ENCODE results near the gene TLR5. TPM values are rescaled to one million over a fixed set of nuclear protein-coding genes. Genes with fewer than 3 reads are reported as not detected.
A peak's percentile ranks its signal among the peaks of the same experiment; 100 is the strongest.

TLR5 gene
- total and polyA plus RNA-seq, 2 of the 4 experiments (the other 2 are of a cell fraction), result 0.09 to 0.18 TPM

DNA sequence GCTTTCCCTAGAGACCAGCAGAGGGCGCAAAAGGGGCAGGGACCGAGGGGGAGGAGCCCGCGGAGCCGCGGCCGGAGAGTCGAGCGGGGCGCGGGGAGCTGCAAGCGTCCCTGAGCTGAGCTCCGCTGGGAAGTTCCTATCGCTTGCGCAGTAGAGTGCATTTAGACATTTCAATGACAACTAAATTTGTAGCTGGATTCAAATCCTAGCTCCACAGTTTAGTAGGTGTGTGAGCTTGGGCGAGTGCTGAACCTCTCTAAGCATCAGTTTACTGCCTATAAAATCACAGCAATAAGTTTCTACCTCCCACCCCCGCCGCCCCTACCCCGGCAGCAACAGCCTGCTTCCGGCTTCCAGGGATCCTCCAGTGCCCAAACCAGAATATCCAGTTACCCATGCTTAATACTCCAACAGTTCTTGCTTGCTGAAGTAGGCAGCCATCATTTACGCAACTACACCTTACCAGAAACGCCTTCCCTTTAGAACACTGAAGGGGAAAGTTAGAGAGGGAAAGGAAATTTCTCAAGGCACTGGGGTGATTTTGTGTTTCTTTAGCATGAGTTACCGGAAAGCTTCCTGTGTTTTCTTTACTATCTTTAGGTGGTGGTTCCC lies 9.1 kb downstream of the TLR5 start:
- Histone ChIP-seq H3K4me2 (ENCODE audit: low read depth, low read length) (peak overlapping the region; percentile 70), H3K56ac (ENCODE audit: extremely low read depth, insufficient read depth, low read length) (no peak overlapping the region), H2BK120ac (ENCODE audit: low read depth, low read length) (no peak overlapping the region), H2AK9ac (replicated peaks; ENCODE audit: low read depth, low read length, poor library complexity) (no peak overlapping the region), H4K91ac (ENCODE audit: insufficient read depth, low read depth, low read length) (no peak overlapping the region), H3K23ac (ENCODE audit: low read depth, low read length) (no peak overlapping the region), H3K4ac (ENCODE audit: low read depth, low read length) (no peak overlapping the region), H3K9ac (ENCODE audit: low read depth, low read length) (no peak overlapping the region), H3K14ac (replicated peaks; ENCODE audit: low read depth, low read length) (no peak overlapping the region), H3K9me3 (ENCODE audit: control insufficient read depth, insufficient read depth, low read length) (no peaks in the 10 kb centered on the region), H2BK5ac (ENCODE audit: low read depth, low read length, poor library complexity, severe bottlenecking) (no peak overlapping the region), H4K20me1 (ENCODE audit: insufficient read depth, low read length) (no peaks in the 10 kb centered on the region), H3K18ac (ENCODE audit: low read depth, low read length) (no peak overlapping the region), H4K5ac (ENCODE audit: low read depth, low read length) (no peak overlapping the region), H3K27me3 (ENCODE audit: control insufficient read depth, insufficient read depth, low read length) (peaks cover 36% of the 10 kb centered on the region), H3K36me3 (ENCODE audit: control insufficient read depth, insufficient read depth, low read length) (no peaks in the 10 kb centered on the region), H2BK20ac (ENCODE audit: low read depth, low read length) (no peak overlapping the region), H3K4me1 (ENCODE audit: control insufficient read depth, insufficient read depth, low read length) (no peaks in the 10 kb centered on the region; the same call in 1 of the 2 replicates), H4K8ac (ENCODE audit: low read depth in 2 of 2, low read length in 2 of 2) (no peak overlapping the region), H2AK5ac (ENCODE audit: low read depth, low read length) (no peak overlapping the region), H3K4me3 (ENCODE audit: insufficient read depth, low read depth, low read length) (peak overlapping the region; percentile 17; the same call in 1 of the 2 replicates), H2AFZ (replicated peaks; ENCODE audit: low read length, poor library complexity) (peak overlapping the region; percentile 75), H3K79me1 (ENCODE audit: low read depth in 1 of 2, low read length in 2 of 2) (no peaks in the 10 kb centered on the region), H3K9me1 (ENCODE audit: insufficient read depth, low read length) (no peaks in the 10 kb centered on the region), H2BK15ac (ENCODE audit: low read depth, low read length) (no peak overlapping the region), H3K27ac (ENCODE audit: insufficient read depth, low read length) (no peak overlapping the region)
- DNase-seq (peak; percentile 78), ATAC-seq (ENCODE audit: low read depth) (peak; percentile 97)
- ChIA-PET CTCF (interaction anchor here (0.5 to 2.4 kb wide), 27 partner anchors 10 to 1058 kb away, joined by 3 to 35 read pairs (median 3); partner anchors contain the start of genes SUSD4 and TLR5), POLR2A (ENCODE audit: unreplicated experiment) (no interaction called here)
- in situ Hi-C loops (cut with MboI; ENCODE audit: low sequenced_read_pairs) (no loop called here), dilution Hi-C loops (cut with HindIII; ENCODE audit: low sequenced_read_pairs, unreplicated experiment) (no loop called here), intact Hi-C loops (cut with micrococcal nuclease) (loop anchor here (1.0 to 2.0 kb wide), 2 partner anchors 111 to 550 kb away; no protein-coding TSS in a partner anchor)
- WGBS, 2 experiments (ENCODE audit: extremely low coverage in 2 of 2, insufficient read length in 1 of 2), result 2% methylated on average over 9 of the region's 23 CpGs; no CpG with 5 or more reads in 1 of the 2 experiments
- TF ChIP-seq BHLHE40 (IDR thresholded peaks at IDR 0.05; ENCODE audit: low read depth, low read length) (no peak), POLR2A (IDR thresholded peaks at IDR 0.05; ENCODE audit: low read depth, low read length) (no peak), RCOR1 (IDR thresholded peaks at IDR 0.05; ENCODE audit: insufficient replicate concordance, low read length) (no peak), MAFK (IDR thresholded peaks at IDR 0.05; ENCODE audit: low read depth, low read length) (no peak), ELK1 (IDR thresholded peaks at IDR 0.05; ENCODE audit: borderline replicate concordance, low read depth, low read length) (no peak), SMC3 (IDR thresholded peaks at IDR 0.05; ENCODE audit: low read depth, low read length) (peak; percentile 93), MAZ (IDR thresholded peaks at IDR 0.05; ENCODE audit: borderline replicate concordance, low read depth, low read length) (peak; percentile 82; the same call in 1 of the 2 replicates), CHD1 (IDR thresholded peaks at IDR 0.05; ENCODE audit: low read depth, low read length) (no peak), RAD21 (IDR thresholded peaks at IDR 0.05; ENCODE audit: low read length) (peak; percentile 82), CEBPB (IDR thresholded peaks at IDR 0.05; ENCODE audit: low read depth, low read length) (peak; percentile 26; the same call in 1 of the 2 replicates), MXI1 (IDR thresholded peaks at IDR 0.05; ENCODE audit: borderline replicate concordance, low read depth, low read length) (no peak)
- TF ChIP-seq, protein P1, sequence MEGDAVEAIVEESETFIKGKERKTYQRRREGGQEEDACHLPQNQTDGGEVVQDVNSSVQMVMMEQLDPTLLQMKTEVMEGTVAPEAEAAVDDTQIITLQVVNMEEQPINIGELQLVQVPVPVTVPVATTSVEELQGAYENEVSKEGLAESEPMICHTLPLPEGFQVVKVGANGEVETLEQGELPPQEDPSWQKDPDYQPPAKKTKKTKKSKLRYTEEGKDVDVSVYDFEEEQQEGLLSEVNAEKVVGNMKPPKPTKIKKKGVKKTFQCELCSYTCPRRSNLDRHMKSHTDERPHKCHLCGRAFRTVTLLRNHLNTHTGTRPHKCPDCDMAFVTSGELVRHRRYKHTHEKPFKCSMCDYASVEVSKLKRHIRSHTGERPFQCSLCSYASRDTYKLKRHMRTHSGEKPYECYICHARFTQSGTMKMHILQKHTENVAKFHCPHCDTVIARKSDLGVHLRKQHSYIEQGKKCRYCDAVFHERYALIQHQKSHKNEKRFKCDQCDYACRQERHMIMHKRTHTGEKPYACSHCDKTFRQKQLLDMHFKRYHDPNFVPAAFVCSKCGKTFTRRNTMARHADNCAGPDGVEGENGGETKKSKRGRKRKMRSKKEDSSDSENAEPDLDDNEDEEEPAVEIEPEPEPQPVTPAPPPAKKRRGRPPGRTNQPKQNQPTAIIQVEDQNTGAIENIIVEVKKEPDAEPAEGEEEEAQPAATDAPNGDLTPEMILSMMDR (conservative IDR thresholded peaks at IDR 0.05; ENCODE audit: low read depth, low read length), result peak; percentile 93
- BruUV-seq (replicated peaks), result no TSS peak
